ENCODE measurements around the gene CYREN. TPM values are rescaled to one million over a fixed set of nuclear protein-coding genes. Genes with fewer than 3 reads are reported as not detected.

The CYREN gene
- total and polyA plus RNA-seq, 2 of the 13 experiments (the other 11 are each of a cell fraction or from before 2014, with no cell fraction given), result 20.7 to 60.7 TPM

DNA sequence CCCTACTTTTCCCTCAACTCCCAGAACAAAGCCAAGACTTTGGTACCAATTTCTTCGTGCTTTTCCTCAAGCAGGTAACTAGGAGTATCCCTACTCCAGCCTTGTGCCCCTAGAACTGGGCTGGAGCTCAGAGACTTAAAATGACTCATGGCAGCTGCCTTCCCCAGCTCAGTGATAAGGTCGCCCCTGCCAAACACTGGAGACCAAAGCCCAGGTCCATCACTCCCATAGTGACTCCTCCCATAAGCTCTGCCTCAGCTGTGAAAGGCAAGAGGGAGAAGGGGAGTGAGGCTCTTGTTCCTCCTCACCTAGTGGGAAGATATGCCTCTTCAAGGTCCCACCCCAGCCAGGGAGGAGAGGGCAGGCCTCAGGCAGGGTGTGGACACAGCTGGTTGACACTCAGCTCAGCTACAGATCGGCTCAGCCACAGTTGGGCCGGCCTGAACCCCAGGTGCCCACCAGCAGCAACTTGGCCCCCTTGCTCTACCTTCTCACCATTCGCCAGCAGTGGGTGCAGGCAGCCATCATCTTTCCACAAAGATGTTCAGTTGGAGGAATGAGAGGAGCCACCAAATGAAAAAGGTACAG is 13.8 kb upstream of the CYREN start:
- no peak overlapping the region for H3K27ac ChIP-seq (ENCODE audit: extremely low read length, insufficient read depth, low read length)

More for the DNA sequence above, 13.8 kb upstream of the CYREN start:
- intact Hi-C loops (cut with micrococcal nuclease; ENCODE audit: unreplicated experiment) (no loop called here), in situ Hi-C loops (cut with HindIII; ENCODE audit: extremely low pct_ligation_motif_present, low pct_unique_long_range_greater_than_20kb) (no loop called here)
- H2AFZ ChIP-seq (ENCODE audit: low read length), result no peak overlapping the region
- ATAC-seq (peak; percentile 16; the same call in 2 of the 3 replicates), DNase-seq (ENCODE audit: low spot score) (no peak), FAIRE-seq (no peak)
- no peak overlapping the region for H3K4me2 ChIP-seq (ENCODE audit: low read depth, low read length)
- peaks cover 25% of the 10 kb centered on the region for H3K9me3 ChIP-seq (ENCODE audit: low read length)
- CTCF ChIA-PET (ENCODE audit: low intra/inter-chr PET ratio, low total read pairs), result no interaction called here
- no peak overlapping the region for H3K4me3 ChIP-seq (replicated peaks in 1 of 3; ENCODE audit: insufficient read depth in 1 of 3, low read depth in 2 of 3, low read length in 3 of 3)
- no peaks in the 10 kb centered on the region for H3K4me1 ChIP-seq (ENCODE audit: insufficient read depth, low read length)
- POLR2A ChIA-PET, result interaction anchor here (1.3 kb wide), 1 partner anchor 13 kb away, joined by 3 read pairs; no protein-coding TSS in a partner anchor
- no peak overlapping the region for H3K9ac ChIP-seq (ENCODE audit: insufficient read depth, low read depth, low read length)
- TF ChIP-seq MTF2 (CRISPR knock-in tag; IDR thresholded peaks at IDR 0.05; ENCODE audit: borderline replicate concordance) (no peak), ATRX (CRISPR knock-in tag; IDR thresholded peaks at IDR 0.05; ENCODE audit: borderline replicate concordance) (no peak), POLR2AphosphoS5 (IDR thresholded peaks at IDR 0.05; ENCODE audit: low read depth, low read length) (0 out of 2 replicates have a peak, but pooled peaks have one; percentile 18), ZNF263 (CRISPR knock-in tag; IDR thresholded peaks at IDR 0.05) (0 out of 2 replicates have a peak, but pooled peaks have one; percentile 20), POLR2A (IDR thresholded peaks at IDR 0.05; ENCODE audit: insufficient read depth in 1 of 2, low read depth in 2 of 2, low read length in 2 of 2) (peak in 1 of 2 experiments; percentile 26; a peak in 1 of 4 replicates), TRIM24 (CRISPR knock-in tag; IDR thresholded peaks at IDR 0.05) (no peak), ZNF776 (CRISPR knock-in tag; IDR thresholded peaks at IDR 0.05) (no peak)
- TF ChIP-seq, protein P1, sequence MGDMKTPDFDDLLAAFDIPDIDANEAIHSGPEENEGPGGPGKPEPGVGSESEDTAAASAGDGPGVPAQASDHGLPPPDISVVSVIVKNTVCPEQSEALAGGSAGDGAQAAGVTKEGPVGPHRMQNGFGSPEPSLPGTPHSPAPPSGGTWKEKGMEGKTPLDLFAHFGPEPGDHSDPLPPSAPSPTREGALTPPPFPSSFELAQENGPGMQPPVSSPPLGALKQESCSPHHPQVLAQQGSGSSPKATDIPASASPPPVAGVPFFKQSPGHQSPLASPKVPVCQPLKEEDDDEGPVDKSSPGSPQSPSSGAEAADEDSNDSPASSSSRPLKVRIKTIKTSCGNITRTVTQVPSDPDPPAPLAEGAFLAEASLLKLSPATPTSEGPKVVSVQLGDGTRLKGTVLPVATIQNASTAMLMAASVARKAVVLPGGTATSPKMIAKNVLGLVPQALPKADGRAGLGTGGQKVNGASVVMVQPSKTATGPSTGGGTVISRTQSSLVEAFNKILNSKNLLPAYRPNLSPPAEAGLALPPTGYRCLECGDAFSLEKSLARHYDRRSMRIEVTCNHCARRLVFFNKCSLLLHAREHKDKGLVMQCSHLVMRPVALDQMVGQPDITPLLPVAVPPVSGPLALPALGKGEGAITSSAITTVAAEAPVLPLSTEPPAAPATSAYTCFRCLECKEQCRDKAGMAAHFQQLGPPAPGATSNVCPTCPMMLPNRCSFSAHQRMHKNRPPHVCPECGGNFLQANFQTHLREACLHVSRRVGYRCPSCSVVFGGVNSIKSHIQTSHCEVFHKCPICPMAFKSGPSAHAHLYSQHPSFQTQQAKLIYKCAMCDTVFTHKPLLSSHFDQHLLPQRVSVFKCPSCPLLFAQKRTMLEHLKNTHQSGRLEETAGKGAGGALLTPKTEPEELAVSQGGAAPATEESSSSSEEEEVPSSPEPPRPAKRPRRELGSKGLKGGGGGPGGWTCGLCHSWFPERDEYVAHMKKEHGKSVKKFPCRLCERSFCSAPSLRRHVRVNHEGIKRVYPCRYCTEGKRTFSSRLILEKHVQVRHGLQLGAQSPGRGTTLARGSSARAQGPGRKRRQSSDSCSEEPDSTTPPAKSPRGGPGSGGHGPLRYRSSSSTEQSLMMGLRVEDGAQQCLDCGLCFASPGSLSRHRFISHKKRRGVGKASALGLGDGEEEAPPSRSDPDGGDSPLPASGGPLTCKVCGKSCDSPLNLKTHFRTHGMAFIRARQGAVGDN (CRISPR knock-in tag; IDR thresholded peaks at IDR 0.05), result peak; percentile 28; the same call in 1 of the 2 replicates
- H4K20me1 ChIP-seq (ENCODE audit: insufficient read depth, low read length), result no peaks in the 10 kb centered on the region
- WGBS (ENCODE audit: low lambda C conversion rate), result 94% methylated on average over 4 of the region's 5 CpGs
- no peaks in the 10 kb centered on the region for H3K79me2 ChIP-seq (ENCODE audit: insufficient read depth, low read length)
- no TSS peak for BruUV-seq (replicated peaks)
- H3K36me3 ChIP-seq (replicated peaks in 1 of 2; ENCODE audit: control insufficient read depth in 1 of 2, insufficient read depth in 2 of 2, low read length in 2 of 2), result peaks cover 18 to 74% of the 10 kb centered on the region in 2 experiments
- no peaks in the 10 kb centered on the region for H3K27me3 ChIP-seq (ENCODE audit: control insufficient read depth in 1 of 2, insufficient read depth in 2 of 2, low read length in 2 of 2)
